Activated CD8-positive, alpha-beta memory T cell treated with anti-CD3 and anti-CD28 coated beads for 36 hours (primary cell): ENCODE measurements around the gene HSPB8. TPM values are rescaled to one million over a fixed set of nuclear protein-coding genes. Genes with fewer than 3 reads are reported as not detected.

Experiments
- CTCF ChIA-PET: fragments of 350-600 bp; sonication (Branson Sonifier 250); formaldehyde crosslinking; loops from one replicate; lab custom pipeline; 2021; ENCODE audit warnings: antibody characterized with exemption; lab: Charles Lee
- POLR2A ChIA-PET: fragments of 350-600 bp; sonication (Branson Sonifier 250); formaldehyde crosslinking; loops from one replicate; lab custom pipeline; 2021; ENCODE audit warnings: antibody characterized with exemption; lab: Charles Lee
- total RNA-seq, 2 experiments: library from RNA; stranded (reverse); gene quantifications; one replicate each; pipeline ENCODE4 v1.2.3, GENCODE V29; 2021

Gene HSPB8
- total RNA-seq, 2 experiments from 2014 or later, result not detected

GRCh38 chr12:119168721-119169120 is 10.0 kb upstream of the HSPB8 start:
- ChIA-PET CTCF (interaction anchor here (0.5 kb wide), 1 partner anchor 1733 kb away, joined by 3 read pairs; no protein-coding TSS in a partner anchor), POLR2A (no interaction called here)

- ChIA-PET POLR2A (no interaction called here), CTCF (no interaction called here)
These were observed 9.6 kb upstream of the HSPB8 start for GRCh38 chr12:119169150-119169549.

GRCh38 chr12:119171291-119171690 is 7.4 kb upstream of the HSPB8 start:
- POLR2A ChIA-PET, result no interaction called here
- CTCF ChIA-PET, result no interaction called here

- ChIA-PET CTCF (no interaction called here), POLR2A (no interaction called here)
These were observed 6.9 kb upstream of the HSPB8 start for GRCh38 chr12:119171691-119172425.

- ChIA-PET POLR2A (no interaction called here), CTCF (no interaction called here)
These were observed 3.6 kb upstream of the HSPB8 start for GRCh38 chr12:119175081-119175480.

GRCh38 chr12:119176267-119177055 is 2.3 kb upstream of the HSPB8 start:
- ChIA-PET CTCF (no interaction called here), POLR2A (no interaction called here)

- POLR2A ChIA-PET, result no interaction called here
- CTCF ChIA-PET, result no interaction called here
These were observed 1.7 kb upstream of the HSPB8 start for GRCh38 chr12:119177056-119177325.

GRCh38 chr12:119177724-119178380 is 879 bp upstream of the HSPB8 start:
- ChIA-PET CTCF (no interaction called here), POLR2A (no interaction called here)

- ChIA-PET CTCF (no interaction called here), POLR2A (no interaction called here)
These were observed 747 bp downstream of the HSPB8 start for GRCh38 chr12:119179335-119180021.

GRCh38 chr12:119180380-119181040 is 1.8 kb downstream of the HSPB8 start:
- ChIA-PET CTCF (no interaction called here), POLR2A (no interaction called here)

- CTCF ChIA-PET, result no interaction called here
- POLR2A ChIA-PET, result no interaction called here
These were observed 2.5 kb downstream of the HSPB8 start for GRCh38 chr12:119181202-119181601.

- ChIA-PET POLR2A (no interaction called here), CTCF (no interaction called here)
These were observed 3.2 kb downstream of the HSPB8 start for GRCh38 chr12:119181944-119182343.

- CTCF ChIA-PET, result no interaction called here
- POLR2A ChIA-PET, result no interaction called here
These were observed 4.2 kb downstream of the HSPB8 start for GRCh38 chr12:119182701-119183493.

- CTCF ChIA-PET, result no interaction called here
These were observed 5.4 kb downstream of the HSPB8 start for GRCh38 chr12:119183942-119184695.

GRCh38 chr12:119195256-119195655 is 16.5 kb downstream of the HSPB8 start:
- ChIA-PET POLR2A (no interaction called here), CTCF (no interaction called here)

More at GRCh38 chr12:119183942-119184695, 5.4 kb downstream of the HSPB8 start:
- POLR2A ChIA-PET, result no interaction called here

- POLR2A ChIA-PET, result no interaction called here
These were observed 19.7 kb downstream of the HSPB8 start for GRCh38 chr12:119198440-119198839.

GRCh38 chr12:119200601-119201000 is 21.9 kb downstream of the HSPB8 start:
- CTCF ChIA-PET, result no interaction called here
- POLR2A ChIA-PET, result no interaction called here

More at GRCh38 chr12:119198440-119198839, 19.7 kb downstream of the HSPB8 start:
- CTCF ChIA-PET, result no interaction called here
